Measurements from ENCODE around the gene UNC5CL. TPM values are rescaled to one million over a fixed set of nuclear protein-coding genes. Genes with fewer than 3 reads are reported as not detected.
A peak's percentile ranks its signal among the peaks of the same experiment; 100 is the strongest.
"Not testable (repeated sequence)": the region's sequence is repeated elsewhere in the genome, so short reads cannot be mapped to it uniquely, and the experiment has no call there.

UNC5CL gene
- polyA plus RNA-seq, 6 donors from 2014 or later = 0.47 to 0.58 (median 0.49) TPM; not detected in 2

- peak overlapping the region in 5 of 6 donors; percentile 10 to 96 (median 69) for H3K27ac Mint-ChIP-seq
- H3K4me1 Mint-ChIP-seq = peaks cover 23 to 29% (median 25%) of the 10 kb centered on the region in 3 donors
- ATAC-seq (ENCODE audit: low read depth in 2 of 2) = no peak
- no peaks in the 10 kb centered on the region for H3K27me3 Mint-ChIP-seq
- no peaks in the 10 kb centered on the region for H3K36me3 Mint-ChIP-seq
- H3K9me3 Mint-ChIP-seq = no peaks in the 10 kb centered on the region
- peak overlapping the region; percentile 79 to 96 (median 86) for H3K4me3 Mint-ChIP-seq
- no peak for DNase-seq
Observed at GRCh38 chr6:41027241-41027640, 11.8 kb downstream of the UNC5CL start.

GRCh38 chr6:41025966-41026530 is 13.0 kb downstream of the UNC5CL start:
- Mint-ChIP-seq H3K36me3 (no peaks in the 10 kb centered on the region), H3K9me3 (no peaks in the 10 kb centered on the region), H3K27ac (peak overlapping the region in 1 of 6 donors; percentile 41), H3K4me3 (peak overlapping the region in 3 of 8 donors; percentile 15 to 73 (median 64)), H3K4me1 (peaks cover 23 to 27% (median 24%) of the 10 kb centered on the region in 3 donors), H3K27me3 (no peaks in the 10 kb centered on the region)
- no peak for ATAC-seq (ENCODE audit: low read depth in 2 of 2)
- DNase-seq = no peak

GRCh38 chr6:41023114-41023513 is 15.9 kb downstream of the UNC5CL start:
- Mint-ChIP-seq H3K4me3 (no peak overlapping the region), H3K9me3 (peaks cover 0 to 3% (median 0%) of the 10 kb centered on the region in 7 donors), H3K27me3 (peaks cover 0 to 7% (median 6%) of the 10 kb centered on the region in 3 donors), H3K4me1 (peaks cover 10 to 12% (median 11%) of the 10 kb centered on the region in 3 donors), H3K27ac (no peak overlapping the region), H3K36me3 (peaks cover 0 to 6% of the 10 kb centered on the region in 2 donors)
- DNase-seq (no peak), ATAC-seq (ENCODE audit: low read depth in 2 of 2) (no peak)

- Mint-ChIP-seq H3K27ac (no peak overlapping the region), H3K36me3 (peaks cover 0 to 9% of the 10 kb centered on the region in 2 donors), H3K9me3 (peaks cover 0 to 4% (median 0%) of the 10 kb centered on the region in 7 donors), H3K4me3 (no peak overlapping the region), H3K4me1 (peaks cover 3 to 4% (median 4%) of the 10 kb centered on the region in 3 donors), H3K27me3 (peaks cover 0 to 9% (median 7%) of the 10 kb centered on the region in 3 donors)
- DNase-seq = no peak
- ATAC-seq (ENCODE audit: low read depth in 2 of 2) = no peak
Observed at GRCh38 chr6:41022294-41022693, 16.7 kb downstream of the UNC5CL start.

GRCh38 chr6:41021832-41022231 is 17.2 kb downstream of the UNC5CL start:
- Mint-ChIP-seq H3K27me3 (peaks cover 0 to 9% (median 7%) of the 10 kb centered on the region in 3 donors), H3K4me1 (no peaks in the 10 kb centered on the region), H3K36me3 (peaks cover 0 to 9% of the 10 kb centered on the region in 2 donors), H3K27ac (no peak overlapping the region), H3K4me3 (no peak overlapping the region), H3K9me3 (peaks cover 0 to 4% (median 0%) of the 10 kb centered on the region in 7 donors)
- ATAC-seq (ENCODE audit: low read depth in 2 of 2) = no peak
- DNase-seq = no peak

- Mint-ChIP-seq H3K4me3 (peak overlapping the region in 1 of 8 donors; percentile 47), H3K36me3 (peaks cover 3 to 9% of the 10 kb centered on the region in 2 donors), H3K9me3 (peaks cover 0 to 5% (median 0%) of the 10 kb centered on the region in 7 donors), H3K27me3 (peaks cover 0 to 9% (median 7%) of the 10 kb centered on the region in 3 donors), H3K4me1 (no peaks in the 10 kb centered on the region), H3K27ac (peak overlapping the region in 2 of 6 donors; percentile 55 to 68)
- ATAC-seq (ENCODE audit: low read depth in 2 of 2) = no peak
- DNase-seq = no peak
Observed at GRCh38 chr6:41017663-41018062, 21.4 kb downstream of the UNC5CL start.

GRCh38 chr6:41015860-41016259 is 23.2 kb downstream of the UNC5CL start:
- H3K27me3 Mint-ChIP-seq = peaks cover 0 to 12% (median 9%) of the 10 kb centered on the region in 3 donors

GRCh38 chr6:41014780-41015179 is 24.2 kb downstream of the UNC5CL start:
- H3K4me3 Mint-ChIP-seq = no peak overlapping the region
- DNase-seq = no peak
- peaks cover 7 to 16% (median 9%) of the 10 kb centered on the region in 3 donors for H3K27me3 Mint-ChIP-seq
- H3K27ac Mint-ChIP-seq = no peak overlapping the region
- H3K36me3 Mint-ChIP-seq = peaks cover 4 to 9% of the 10 kb centered on the region in 2 donors
- H3K4me1 Mint-ChIP-seq = no peaks in the 10 kb centered on the region
- no peak for ATAC-seq (ENCODE audit: low read depth in 2 of 2)
- H3K9me3 Mint-ChIP-seq = peaks cover 0 to 5% (median 0%) of the 10 kb centered on the region in 7 donors

More at GRCh38 chr6:41015860-41016259, 23.2 kb downstream of the UNC5CL start:
- ATAC-seq (ENCODE audit: low read depth in 2 of 2); H3K9me3 Mint-ChIP-seq; H3K36me3 Mint-ChIP-seq; H3K4me3 Mint-ChIP-seq; H3K4me1 Mint-ChIP-seq; DNase-seq; H3K27ac Mint-ChIP-seq: not testable (repeated sequence)

- ATAC-seq (ENCODE audit: low read depth in 2 of 2) (no peak), DNase-seq (no peak)
- no peak overlapping the region for H3K27ac Mint-ChIP-seq
- H3K36me3 Mint-ChIP-seq = peaks cover 4 to 7% of the 10 kb centered on the region in 2 donors
- H3K4me3 Mint-ChIP-seq = no peak overlapping the region
- peaks cover 0 to 5% (median 0%) of the 10 kb centered on the region in 7 donors for H3K9me3 Mint-ChIP-seq
- no peaks in the 10 kb centered on the region for H3K4me1 Mint-ChIP-seq
- peaks cover 7 to 14% (median 8%) of the 10 kb centered on the region in 3 donors for H3K27me3 Mint-ChIP-seq
Observed at GRCh38 chr6:41013466-41014153, 25.4 kb downstream of the UNC5CL start.

- Mint-ChIP-seq H3K4me1 (no peaks in the 10 kb centered on the region), H3K4me3 (no peak overlapping the region), H3K36me3 (peaks cover 0 to 4% of the 10 kb centered on the region in 2 donors), H3K27me3 (peaks cover 0 to 8% (median 7%) of the 10 kb centered on the region in 3 donors), H3K27ac (no peak overlapping the region), H3K9me3 (peaks cover 0 to 5% (median 0%) of the 10 kb centered on the region in 7 donors)
- DNase-seq (no peak), ATAC-seq (ENCODE audit: low read depth in 2 of 2) (no peak)
Observed at GRCh38 chr6:41011673-41012072, 27.3 kb downstream of the UNC5CL start.

GRCh38 chr6:41009669-41010068 is 29.4 kb downstream of the UNC5CL start:
- H3K4me3 Mint-ChIP-seq = no peak overlapping the region
- peaks cover 0 to 4% of the 10 kb centered on the region in 2 donors for H3K36me3 Mint-ChIP-seq
- no peak overlapping the region for H3K27ac Mint-ChIP-seq
- DNase-seq (no peak), ATAC-seq (ENCODE audit: low read depth in 2 of 2) (no peak)
- H3K4me1 Mint-ChIP-seq = peaks cover 0 to 7% (median 1%) of the 10 kb centered on the region in 3 donors
- no peaks in the 10 kb centered on the region for H3K9me3 Mint-ChIP-seq
- H3K27me3 Mint-ChIP-seq = peaks cover 0 to 16% (median 8%) of the 10 kb centered on the region in 3 donors

- Mint-ChIP-seq H3K27ac (peak overlapping the region in 1 of 6 donors; percentile 37), H3K27me3 (peaks cover 8 to 29% (median 21%) of the 10 kb centered on the region in 3 donors), H3K36me3 (peaks cover 0 to 4% of the 10 kb centered on the region in 2 donors), H3K4me1 (peaks cover 0 to 7% (median 1%) of the 10 kb centered on the region in 3 donors), H3K4me3 (no peak overlapping the region), H3K9me3 (no peaks in the 10 kb centered on the region)
- ATAC-seq (ENCODE audit: low read depth in 2 of 2) (no peak), DNase-seq (no peak)
Observed at GRCh38 chr6:41008011-41008410, 31.0 kb downstream of the UNC5CL start.

GRCh38 chr6:41006980-41007379 is 32.0 kb downstream of the UNC5CL start:
- H3K9me3 Mint-ChIP-seq = not testable (repeated sequence)

More at GRCh38 chr6:41006980-41007379, 32.0 kb downstream of the UNC5CL start:
- peaks cover 18 to 39% (median 23%) of the 10 kb centered on the region in 3 donors for H3K27me3 Mint-ChIP-seq
- not testable (repeated sequence) for DNase-seq; ATAC-seq (ENCODE audit: low read depth in 2 of 2); H3K36me3 Mint-ChIP-seq; H3K27ac Mint-ChIP-seq; H3K4me1 Mint-ChIP-seq; H3K4me3 Mint-ChIP-seq
